Osteocyte (in vitro differentiated cells): ENCODE data around the gene ZNF618. TPM values are rescaled to one million over a fixed set of nuclear protein-coding genes. Genes with fewer than 3 reads are reported as not detected.

ENCODE experiments used
- DNase-seq: peaks from one replicate; pipeline ENCODE4 v3.0.0; 2021; ENCODE audit warnings: mixed read lengths; ENCODE audit not compliant: unreplicated experiment; ENCODE audit errors: extremely low spot score
- H3K27ac Mint-ChIP-seq: one replicate; pipeline ENCODE4 v1.8.0; 2021; ENCODE audit warnings: mild to moderate bottlenecking, mixed read lengths; ENCODE audit not compliant: unreplicated experiment
- H3K27me3 Mint-ChIP-seq: one replicate; pipeline ENCODE4 v1.8.0; 2021; ENCODE audit warnings: mixed read lengths; ENCODE audit not compliant: unreplicated experiment
- H3K36me3 Mint-ChIP-seq: one replicate; pipeline ENCODE4 v1.8.0; 2021; ENCODE audit warnings: mixed read lengths; ENCODE audit not compliant: unreplicated experiment
- H3K4me1 Mint-ChIP-seq: one replicate; pipeline ENCODE4 v1.8.0; 2021; ENCODE audit warnings: mixed read lengths; ENCODE audit not compliant: unreplicated experiment
- H3K4me3 Mint-ChIP-seq: one replicate; pipeline ENCODE4 v1.8.0; 2021; ENCODE audit warnings: mild to moderate bottlenecking, moderate library complexity, mixed read lengths; ENCODE audit not compliant: unreplicated experiment
- H3K9me3 Mint-ChIP-seq: one replicate; pipeline ENCODE4 v1.8.0; 2021; ENCODE audit warnings: mixed read lengths; ENCODE audit not compliant: unreplicated experiment
- CTCF ChIP-seq: fragments of 200-600 bp; sonication (generic); IDR thresholded peaks from 2 replicates; pipeline ENCODE4 v1.5.0; 2021; ENCODE audit warnings: antibody characterized with exemption, mild to moderate bottlenecking, moderate library complexity
- total RNA-seq: library from RNA; stranded (reverse); gene quantifications from 2 replicates; pipeline ENCODE4 v1.2.1, GENCODE V29; 2021

The ZNF618 gene
- total RNA-seq, 1 donor from 2014 or later, result 36.8 TPM

GRCh38 chr9:113851359-113851758 lies 24.8 kb upstream of the ZNF618 start:
- Mint-ChIP-seq H3K9me3 (peaks cover 31% of the 10 kb centered on the region), H3K4me1 (no peaks in the 10 kb centered on the region), H3K27me3 (peaks cover 38% of the 10 kb centered on the region), H3K4me3 (no peak overlapping the region), H3K27ac (no peak overlapping the region), H3K36me3 (peaks cover 7% of the 10 kb centered on the region)
- TF ChIP-seq CTCF, result no peak
- DNase-seq, result no peak

GRCh38 chr9:113851873-113852272 lies 24.2 kb upstream of the ZNF618 start:
- TF ChIP-seq CTCF, result no peak
- peaks cover 7% of the 10 kb centered on the region for H3K36me3 Mint-ChIP-seq
- peaks cover 34% of the 10 kb centered on the region for H3K27me3 Mint-ChIP-seq
- no peaks in the 10 kb centered on the region for H3K4me1 Mint-ChIP-seq
- no peak for DNase-seq
- H3K4me3 Mint-ChIP-seq, result no peak overlapping the region
- H3K9me3 Mint-ChIP-seq, result peaks cover 27% of the 10 kb centered on the region
- H3K27ac Mint-ChIP-seq, result no peak overlapping the region

GRCh38 chr9:113853333-113853732 lies 22.8 kb upstream of the ZNF618 start:
- Mint-ChIP-seq H3K4me3 (no peak overlapping the region), H3K4me1 (no peaks in the 10 kb centered on the region), H3K27ac (no peak overlapping the region), H3K36me3 (peaks cover 7% of the 10 kb centered on the region), H3K27me3 (peaks cover 25% of the 10 kb centered on the region), H3K9me3 (peaks cover 20% of the 10 kb centered on the region)
- TF ChIP-seq CTCF, result peak; percentile 26
- no peak for DNase-seq

GRCh38 chr9:113854310-113854709 lies 21.8 kb upstream of the ZNF618 start:
- no peak overlapping the region for H3K27ac Mint-ChIP-seq
- H3K4me3 Mint-ChIP-seq, result no peak overlapping the region
- no peak for DNase-seq
- no peak for TF ChIP-seq CTCF
- H3K27me3 Mint-ChIP-seq, result peaks cover 29% of the 10 kb centered on the region
- peaks cover 20% of the 10 kb centered on the region for H3K9me3 Mint-ChIP-seq
- peaks cover 7% of the 10 kb centered on the region for H3K36me3 Mint-ChIP-seq
- H3K4me1 Mint-ChIP-seq, result no peaks in the 10 kb centered on the region

GRCh38 chr9:113857875-113858274 lies 18.2 kb upstream of the ZNF618 start:
- Mint-ChIP-seq H3K4me3 (no peak overlapping the region), H3K9me3 (peaks cover 3% of the 10 kb centered on the region), H3K36me3 (peaks cover 2% of the 10 kb centered on the region), H3K27me3 (peaks cover 38% of the 10 kb centered on the region), H3K4me1 (no peaks in the 10 kb centered on the region), H3K27ac (no peak overlapping the region)
- no peak for TF ChIP-seq CTCF
- DNase-seq, result no peak
